Adipose tissue (tissue), 3 donors: Measurements from ENCODE around the gene NDUFB2. TPM values are rescaled to one million over a fixed set of nuclear protein-coding genes. Genes with fewer than 3 reads are reported as not detected.

Source experiments
- polyA plus RNA-seq, 3 donors: library from polyadenylated mRNA; stranded (reverse); fragments of 200-250 nt; gene quantifications; one replicate each; pipeline ENCODE4 v1.2.3, GENCODE V29; 2013
- donor health status: healthy with polysubstance abuse.
- donor health status: Bipolar disorder and iron deficiency.
- donor health status: healthy.

Gene NDUFB2
- polyA plus RNA-seq, 3 donors, result 186 to 435 (median 407) TPM

Other genes starting within 250 kb of the NDUFB2 start
- 10 to 100 TPM; 39.7 to 44.1 (median 42.0) TPM for gene MKRN1, start 217.2 kb upstream of the NDUFB2 start, polyA plus RNA-seq
- gene DENND2A, start 55.9 kb upstream of the NDUFB2 start, polyA plus RNA-seq, result 10 to 100 TPM in 2 of 3 donors, 1 to 10 TPM in 1; 1.2 to 38.9 (median 10.1) TPM
- gene ADCK2, start 23.8 kb upstream of the NDUFB2 start, polyA plus RNA-seq, result 10 to 100 TPM; 13.3 to 15.5 (median 13.5) TPM
- 1 to 10 TPM; 4.2 to 7.4 (median 7.3) TPM for gene BRAF, start 228.2 kb downstream of the NDUFB2 start, polyA plus RNA-seq